Measurements from ENCODE around the gene FOXN3. TPM values are rescaled to one million over a fixed set of nuclear protein-coding genes. Genes with fewer than 3 reads are reported as not detected.

The FOXN3 gene
- polyA plus RNA-seq, 1 experiment, result 46.5 TPM

GRCh38 chr14:89418452-89418851 lies 1.4 kb upstream of the FOXN3 start:
- ChIA-PET POLR2A (interaction anchor here (0.7 kb wide), 1 partner anchor 7 kb away, joined by 3 read pairs; no protein-coding TSS in a partner anchor), CTCF (no interaction called here)
- TF ChIP-seq CTCF (IDR thresholded peaks at IDR 0.05; ENCODE audit: low read depth, low read length), result no peak
- Histone ChIP-seq H3K4me3 (ENCODE audit: low read depth, low read length) (no peak overlapping the region), H3K27ac (ENCODE audit: low read depth, low read length) (no peak overlapping the region), H3K9me3 (ENCODE audit: control insufficient read depth, insufficient read depth, low read length) (peaks cover 4% of the 10 kb centered on the region; the same call in 1 of the 2 replicates), H3K27me3 (ENCODE audit: control insufficient read depth, insufficient read depth, low read length) (no peaks in the 10 kb centered on the region)
- DNase-seq (ENCODE audit: low read depth, low spot score), result no peak

- no peaks in the 10 kb centered on the region for H3K27me3 ChIP-seq (ENCODE audit: control insufficient read depth, insufficient read depth, low read length)
- TF ChIP-seq CTCF (IDR thresholded peaks at IDR 0.05; ENCODE audit: low read depth, low read length), result peak; percentile 38
- ChIA-PET POLR2A (interaction anchor here (0.7 kb wide), 1 partner anchor 8 kb away, joined by 3 read pairs; no protein-coding TSS in a partner anchor), CTCF (no interaction called here)
- H3K9me3 ChIP-seq (ENCODE audit: control insufficient read depth, insufficient read depth, low read length), result peaks cover 4% of the 10 kb centered on the region; the same call in 1 of the 2 replicates
- H3K4me3 ChIP-seq (ENCODE audit: low read depth, low read length), result peak overlapping the region; percentile 67
- DNase-seq (ENCODE audit: low read depth, low spot score), result no peak
- H3K27ac ChIP-seq (ENCODE audit: low read depth, low read length), result peak overlapping the region; percentile 31
Observed at GRCh38 chr14:89417465-89418225, 612 bp upstream of the FOXN3 start.

- no peaks in the 10 kb centered on the region for H3K27me3 ChIP-seq (ENCODE audit: control insufficient read depth, insufficient read depth, low read length)
- peak overlapping the region; percentile 85 for H3K27ac ChIP-seq (ENCODE audit: low read depth, low read length)
- TF ChIP-seq CTCF (IDR thresholded peaks at IDR 0.05; ENCODE audit: low read depth, low read length), result no peak
- peaks cover 4% of the 10 kb centered on the region; the same call in 1 of the 2 replicates for H3K9me3 ChIP-seq (ENCODE audit: control insufficient read depth, insufficient read depth, low read length)
- peak overlapping the region; percentile 78 for H3K4me3 ChIP-seq (ENCODE audit: low read depth, low read length)
- CTCF ChIA-PET, result interaction anchor here (0.7 to 1.4 kb wide), 2 partner anchors 375 to 497 kb away, joined by 3 to 6 read pairs; no protein-coding TSS in a partner anchor
- peak; percentile 96 for DNase-seq (ENCODE audit: low read depth, low spot score)
- POLR2A ChIA-PET, result interaction anchor here (0.5 to 1.0 kb wide), 4 partner anchors 27 to 118 kb away, joined by 3 to 4 read pairs (median 3); no protein-coding TSS in a partner anchor
Observed at GRCh38 chr14:89416002-89416995, 734 bp downstream of the FOXN3 start.

GRCh38 chr14:89415159-89415558 lies 1.9 kb downstream of the FOXN3 start:
- ChIA-PET CTCF (interaction anchor here (0.7 to 1.4 kb wide), 2 partner anchors 374 to 498 kb away, joined by 3 to 6 read pairs; no protein-coding TSS in a partner anchor), POLR2A (no interaction called here)
- TF ChIP-seq CTCF (IDR thresholded peaks at IDR 0.05; ENCODE audit: low read depth, low read length), result no peak
- no peaks in the 10 kb centered on the region for H3K27me3 ChIP-seq (ENCODE audit: control insufficient read depth, insufficient read depth, low read length)
- no peak overlapping the region for H3K27ac ChIP-seq (ENCODE audit: low read depth, low read length)
- H3K4me3 ChIP-seq (ENCODE audit: low read depth, low read length), result peak overlapping the region; percentile 78
- peaks cover 4% of the 10 kb centered on the region; the same call in 1 of the 2 replicates for H3K9me3 ChIP-seq (ENCODE audit: control insufficient read depth, insufficient read depth, low read length)
- no peak for DNase-seq (ENCODE audit: low read depth, low spot score)
